GM20431 (cell line): ENCODE data around the gene RPA3.

Experiments used
- in situ Hi-C: fragments of 300-500 bp; cut with MseI, MboI; formaldehyde crosslinking; loops from one replicate; pipeline ENCODE4 v1.15.0; 2020; ENCODE audit warnings: low sequenced_read_pairs; ENCODE audit not compliant: unreplicated experiment

The RPA3 gene

GRCh38 chr7:7737674-7738073 is 19.3 kb upstream of the RPA3 start:
- in situ Hi-C loops: no loop called here

GRCh38 chr7:7736671-7737070 is 18.3 kb upstream of the RPA3 start:
- in situ Hi-C loops: no loop called here

- in situ Hi-C loops: no loop called here
Observed at GRCh38 chr7:7732621-7733281, 14.3 kb upstream of the RPA3 start.

GRCh38 chr7:7731732-7732131 is 13.3 kb upstream of the RPA3 start:
- in situ Hi-C loops: no loop called here

GRCh38 chr7:7720750-7721621 is 2.6 kb upstream of the RPA3 start:
- in situ Hi-C loops: no loop called here

- in situ Hi-C loops: no loop called here
Observed at GRCh38 chr7:7720193-7720592, 1.8 kb upstream of the RPA3 start.

GRCh38 chr7:7719236-7719635 is 829 bp upstream of the RPA3 start:
- in situ Hi-C loops: no loop called here

- in situ Hi-C loops: no loop called here
Observed at GRCh38 chr7:7713730-7714129, 4.7 kb downstream of the RPA3 start.

GRCh38 chr7:7710469-7710868 is 7.9 kb downstream of the RPA3 start:
- in situ Hi-C loops: no loop called here

- in situ Hi-C loops: no loop called here
Observed at GRCh38 chr7:7709291-7709690, 9.1 kb downstream of the RPA3 start.

GRCh38 chr7:7707806-7708205 is 10.6 kb downstream of the RPA3 start:
- in situ Hi-C loops: no loop called here

- in situ Hi-C loops: no loop called here
Observed at GRCh38 chr7:7707246-7707645, 11.2 kb downstream of the RPA3 start.

- in situ Hi-C loops: no loop called here
Observed at GRCh38 chr7:7706556-7707172, 11.7 kb downstream of the RPA3 start.

GRCh38 chr7:7706101-7706511 is 12.3 kb downstream of the RPA3 start:
- in situ Hi-C loops: no loop called here

- in situ Hi-C loops: no loop called here
Observed at GRCh38 chr7:7705318-7705717, 13.1 kb downstream of the RPA3 start.

- in situ Hi-C loops: no loop called here
Observed at GRCh38 chr7:7704867-7705266, 13.5 kb downstream of the RPA3 start.

- in situ Hi-C loops: no loop called here
Observed at GRCh38 chr7:7703427-7703826, 15.0 kb downstream of the RPA3 start.

GRCh38 chr7:7702826-7703225 is 15.6 kb downstream of the RPA3 start:
- in situ Hi-C loops: no loop called here

- in situ Hi-C loops: no loop called here
Observed at GRCh38 chr7:7701527-7701926, 16.9 kb downstream of the RPA3 start.

- in situ Hi-C loops: no loop called here
Observed at GRCh38 chr7:7699970-7700369, 18.4 kb downstream of the RPA3 start.

GRCh38 chr7:7699380-7699779 is 19.0 kb downstream of the RPA3 start:
- in situ Hi-C loops: no loop called here
